HepG2 (cell line): ENCODE measurements around the gene HTR1B. TPM values are rescaled to one million over a fixed set of nuclear protein-coding genes. Genes with fewer than 3 reads are reported as not detected.

Experiments
- ATAC-seq: fragments of 200-7000 bp; cut with Tn5 transposase; 3 replicates; pipeline ENCODE4 v1.9.1; 2020; ENCODE audit warnings: mild to moderate bottlenecking, moderate library complexity
- BruUV-seq: library from RNA; stranded (reverse); fragments of 400-500 nt; replicated peaks from 2 replicates; lab custom pipeline; 2021; lab: Mats Ljungman, UMichigan
- CTCF ChIA-PET: fragments of 300-600 bp; formaldehyde crosslinking; extraction: SDS; loops from one replicate; lab custom pipeline; 2021; ENCODE audit warnings: low total read pairs, inconsistent platforms, low intra/inter-chr PET ratio; lab: Yijun Ruan, JAX
- POLR2A ChIA-PET: fragments of 350-600 bp; sonication (Branson Sonifier 250); formaldehyde crosslinking; loops from one replicate; lab custom pipeline; 2020; ENCODE audit warnings: antibody characterized with exemption, inconsistent platforms; lab: Yijun Ruan, JAX
- DNase-seq: peaks from one replicate; pipeline ENCODE4 v3.0.0-alpha.2; 2015; ENCODE audit warnings: low spot score
- FAIRE-seq: peaks from 3 replicates; lab custom pipeline; 2011; peaks lifted over from hg19 to GRCh38; lab: Jason Lieb, UNC
- H2AFZ ChIP-seq: one replicate; pipeline ENCODE4 v1.6.1; 2011; ENCODE audit warnings: low read length, inconsistent platforms
- H3K27ac ChIP-seq: fragments of 300-600 bp; 3 replicates; pipeline ENCODE4 v1.8.0; 2011; ENCODE audit warnings: mixed run types, mild to moderate bottlenecking, mixed read lengths, low read length, inconsistent platforms; ENCODE audit not compliant: insufficient read depth; ENCODE audit errors: extremely low read length
- H3K27me3 ChIP-seq, 2 experiments: fragments of 200-600 bp in 1 of 2; 2 replicates in 1 of 2; 3 replicates in 1 of 2; pipeline versions ENCODE4 v1.6.0 to v1.8.0; 2011; ENCODE audit warnings: low read length in 2 of 2, mild to moderate bottlenecking in 2 of 2, moderate library complexity in 2 of 2, inconsistent platforms in 1 of 2; ENCODE audit not compliant: insufficient read depth in 2 of 2, control insufficient read depth in 1 of 2
- H3K36me3 ChIP-seq, 2 experiments: fragments of 200-600 bp in 1 of 2; replicated peaks in 1 of 2; 2 replicates in 1 of 2; 3 replicates in 1 of 2; pipeline versions ENCODE4 v1.5.1 to v1.8.0; 2011; ENCODE audit warnings: low read length in 2 of 2, inconsistent platforms in 1 of 2; ENCODE audit not compliant: insufficient read depth in 2 of 2, control insufficient read depth in 1 of 2
- H3K4me1 ChIP-seq: 2 replicates; pipeline ENCODE4 v1.5.1; 2012; ENCODE audit warnings: low read length, inconsistent platforms; ENCODE audit not compliant: insufficient read depth
- H3K4me2 ChIP-seq: 2 replicates; pipeline ENCODE4 v1.6.0; 2011; ENCODE audit warnings: low read depth, low read length, inconsistent platforms
- H3K4me3 ChIP-seq, 3 experiments: fragments of 200-600 bp in 1 of 3; sonication (generic), shearing (Covaris generic) in 1 of 3; replicated peaks in 1 of 3; 2 replicates each; pipeline ENCODE4 v1.5.1; 2011 to 2016; ENCODE audit warnings: low read length in 3 of 3, inconsistent platforms in 2 of 3, low read depth in 2 of 3, mild to moderate bottlenecking in 2 of 3, control low read depth in 1 of 3, mixed read lengths in 1 of 3; ENCODE audit not compliant: insufficient read depth in 1 of 3
- H3K79me2 ChIP-seq: one replicate; pipeline ENCODE4 v1.6.1; 2011; ENCODE audit warnings: low read length, inconsistent platforms; ENCODE audit not compliant: insufficient read depth
- H3K9ac ChIP-seq: 2 replicates; pipeline ENCODE4 v1.6.0; 2011; ENCODE audit warnings: mild to moderate bottlenecking, low read depth, low read length, inconsistent platforms; ENCODE audit not compliant: insufficient read depth
- H3K9me3 ChIP-seq: 2 replicates; pipeline ENCODE4 v1.5.1; 2012; ENCODE audit warnings: mild to moderate bottlenecking, low read length
- H4K20me1 ChIP-seq: 2 replicates; pipeline ENCODE4 v1.6.0; 2011; ENCODE audit warnings: inconsistent platforms, mild to moderate bottlenecking, low read length, moderate library complexity; ENCODE audit not compliant: insufficient read depth
- ATF7 ChIP-seq, 2 experiments: fragments of 450-650 bp in 1 of 2; sonication (generic) in 1 of 2; formaldehyde crosslinking in 1 of 2; IDR thresholded peaks; 2 replicates each; pipeline versions ENCODE4 v1.4.0 to v1.6.1; 2016 to 2020; ENCODE audit warnings: antibody characterized with exemption in 1 of 2, mild to moderate bottlenecking in 1 of 2, missing genetic modification reagents in 1 of 2
- KAT8 ChIP-seq: IDR thresholded peaks from 2 replicates; pipeline ENCODE4 v1.6.1; 2016; ENCODE audit warnings: missing genetic modification reagents, missing compliant biosample characterization
- KMT2B ChIP-seq: IDR thresholded peaks from 2 replicates; pipeline ENCODE4 v1.6.1; 2016; ENCODE audit warnings: missing genetic modification reagents, missing compliant biosample characterization
- SMARCC2 ChIP-seq: fragments of 450-650 bp; IDR thresholded peaks from 2 replicates; pipeline ENCODE4 v1.6.1; 2017; ENCODE audit warnings: antibody characterized with exemption, mild to moderate bottlenecking
- ZC3H13 ChIP-seq: sonication (generic); formaldehyde crosslinking; IDR thresholded peaks from 2 replicates; pipeline ENCODE4 v1.8.1; 2023; ENCODE audit warnings: mild to moderate bottlenecking, missing genetic modification reagents, moderate library complexity
- ZNF446 ChIP-seq: sonication (generic); formaldehyde crosslinking; IDR thresholded peaks from 2 replicates; pipeline ENCODE4 v1.5.0; 2020; ENCODE audit warnings: mild to moderate bottlenecking, missing genetic modification reagents
- ZNF790 ChIP-seq: sonication (generic); formaldehyde crosslinking; IDR thresholded peaks from 2 replicates; pipeline ENCODE4 v1.8.0; 2022; ENCODE audit warnings: missing genetic modification reagents, mild to moderate bottlenecking, borderline replicate concordance
- WGBS: methylation state at CpG from one replicate; pipeline ENCODE4 v1.1.6; 2017; ENCODE audit warnings: low lambda C conversion rate; 5-methylcytosine and 5-hydroxymethylcytosine counted together
- in situ Hi-C: cut with HindIII; loops from 2 replicates; pipeline ENCODE4 v1.10.0; 2017; ENCODE audit warnings: low pct_unique_long_range_greater_than_20kb; ENCODE audit not compliant: extremely low pct_ligation_motif_present
- intact Hi-C: fragments of 100-400 bp; cut with micrococcal nuclease; formaldehyde crosslinking; loops from one replicate; pipeline ENCODE4 v1.10.0; 2022; ENCODE audit not compliant: unreplicated experiment
- polyA plus RNA-seq, 8 experiments: library from polyadenylated mRNA; depleted of rRNA in 3 of 8; stranded (reverse) in 7 of 8; unstranded in 1 of 8; fragments of >200 nt; fragmentation: Illumina TruSeq in 4 of 8; extraction: Trizol in 4 of 8; gene quantifications; 2 replicates each; pipeline versions ENCODE4 v1.2.1 to v1.2.3, GENCODE V29; 2011 to 2016; ENCODE audit warnings: low read depth in 4 of 8, missing spikeins in 1 of 8, mixed read lengths in 1 of 8; ENCODE audit not compliant: insufficient read depth in 1 of 8
- total RNA-seq, 5 experiments: library from RNA; depleted of rRNA; stranded (reverse); fragments of >200 nt; fragmentation: Illumina TruSeq; extraction: Trizol; gene quantifications; 2 replicates each; pipeline ENCODE4 v1.2.3, GENCODE V29; 2016; ENCODE audit warnings: low read depth in 1 of 5
- TF ChIP-seq, protein P1 (sequence below): sonication (generic); formaldehyde crosslinking; IDR thresholded peaks from 2 replicates; pipeline ENCODE4 v1.4.0; 2020; ENCODE audit warnings: mild to moderate bottlenecking, missing genetic modification reagents, borderline replicate concordance

HTR1B gene
- total and polyA plus RNA-seq, 2 of the 13 experiments (the other 11 are each of a cell fraction or from before 2014, with no cell fraction given) = not detected

DNA sequence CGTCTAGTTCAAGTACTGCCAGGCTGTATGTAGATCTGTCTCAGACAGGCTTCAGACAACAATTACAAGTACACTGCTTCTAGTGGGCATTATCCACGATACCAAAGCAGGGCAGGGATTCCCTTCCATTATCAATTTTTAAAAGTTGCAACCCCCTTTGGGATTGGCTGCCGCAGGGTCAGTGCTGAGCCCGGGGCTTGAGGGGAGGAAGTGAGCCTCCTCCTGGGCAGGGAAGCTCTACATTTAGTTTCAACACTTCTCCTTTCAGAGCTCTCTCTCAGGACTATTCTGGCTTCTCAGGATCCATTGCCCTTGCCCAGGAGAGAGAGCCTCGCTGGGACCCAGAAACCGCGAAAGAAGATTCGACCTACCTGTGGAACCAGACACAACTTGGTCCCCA, 1.5 kb downstream of the HTR1B start:
- Histone ChIP-seq H3K4me3 (no peak overlapping the region), H3K4me1 (no peaks in the 10 kb centered on the region), H3K9ac (no peak overlapping the region)
- intact Hi-C loops = loop anchor here (10.0 kb wide), 1 partner anchor 283 kb away; no protein-coding TSS in a partner anchor
- CTCF ChIA-PET = no interaction called here
- in situ Hi-C loops = no loop called here
- WGBS = 41% methylated on average over 8 of the region's 8 CpGs
- TF ChIP-seq ZNF790 (CRISPR knock-in tag) (no peak), KAT8 (CRISPR knock-in tag) (no peak), SMARCC2 (no peak), ZC3H13 (CRISPR knock-in tag) (no peak), ZNF446 (no peak), KMT2B (CRISPR knock-in tag) (no peak), ATF7 (IDR thresholded peaks at IDR 0.05) (no peak), ATF7 (CRISPR knock-in tag; IDR thresholded peaks at IDR 0.05) (no peak)
- TF ChIP-seq, protein P1, sequence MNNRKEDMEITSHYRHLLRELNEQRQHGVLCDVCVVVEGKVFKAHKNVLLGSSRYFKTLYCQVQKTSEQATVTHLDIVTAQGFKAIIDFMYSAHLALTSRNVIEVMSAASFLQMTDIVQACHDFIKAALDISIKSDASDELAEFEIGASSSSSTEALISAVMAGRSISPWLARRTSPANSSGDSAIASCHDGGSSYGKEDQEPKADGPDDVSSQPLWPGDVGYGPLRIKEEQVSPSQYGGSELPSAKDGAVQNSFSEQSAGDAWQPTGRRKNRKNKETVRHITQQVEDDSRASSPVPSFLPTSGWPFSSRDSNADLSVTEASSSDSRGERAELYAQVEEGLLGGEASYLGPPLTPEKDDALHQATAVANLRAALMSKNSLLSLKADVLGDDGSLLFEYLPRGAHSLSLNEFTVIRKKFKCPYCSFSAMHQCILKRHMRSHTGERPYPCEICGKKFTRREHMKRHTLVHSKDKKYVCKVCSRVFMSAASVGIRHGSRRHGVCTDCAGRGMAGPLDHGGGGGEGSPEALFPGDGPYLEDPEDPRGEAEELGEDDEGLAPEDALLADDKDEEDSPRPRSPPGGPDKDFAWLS (CRISPR knock-in tag) = no peak
- TF ChIP-seq, all 625 proteins: peak for 0
- BruUV-seq = no TSS peak
- POLR2A ChIA-PET = no interaction called here
- no peaks in the 10 kb centered on the region for H3K79me2 ChIP-seq
- peaks cover 1 to 41% of the 10 kb centered on the region in 2 experiments; a peak in 3 of 5 replicates for H3K27me3 ChIP-seq
- no peaks in the 10 kb centered on the region for H3K36me3 ChIP-seq
- DNase-seq (no peak), FAIRE-seq (no peak), ATAC-seq (no peak)
- no peak overlapping the region for H3K27ac ChIP-seq
- no peaks in the 10 kb centered on the region for H3K9me3 ChIP-seq
- no peak overlapping the region for H2AFZ ChIP-seq
- H3K4me2 ChIP-seq = no peak overlapping the region
- H4K20me1 ChIP-seq = no peaks in the 10 kb centered on the region
